GM06990 (cell line): ENCODE data around the gene EZH1.
A peak's percentile ranks its signal among the peaks of the same experiment; 100 is the strongest.

Experiments used
- DNase-seq: peaks from one replicate; pipeline ENCODE4 v3.0.0-alpha.2; 2011; ENCODE audit not compliant: insufficient read length; ENCODE audit errors: extremely low read depth
- H3K27me3 ChIP-seq: replicated peaks from 2 replicates; pipeline ENCODE4 v1.6.0; 2011; ENCODE audit warnings: low read length; ENCODE audit not compliant: control insufficient read depth, insufficient read depth
- H3K36me3 ChIP-seq: 2 replicates; pipeline ENCODE4 v1.5.1; 2011; ENCODE audit warnings: low read length; ENCODE audit not compliant: control insufficient read depth, insufficient read depth
- H3K4me3 ChIP-seq: replicated peaks from 2 replicates; pipeline ENCODE4 v1.5.1; 2011; ENCODE audit warnings: low read depth, mild to moderate bottlenecking, control low read depth, low read length
- CTCF ChIP-seq: IDR thresholded peaks from 2 replicates; pipeline ENCODE4 v1.5.1; 2011; ENCODE audit warnings: low read length, control low read depth, mild to moderate bottlenecking, inconsistent platforms; ENCODE audit not compliant: insufficient read depth, poor library complexity, severe bottlenecking

EZH1 gene

DNA sequence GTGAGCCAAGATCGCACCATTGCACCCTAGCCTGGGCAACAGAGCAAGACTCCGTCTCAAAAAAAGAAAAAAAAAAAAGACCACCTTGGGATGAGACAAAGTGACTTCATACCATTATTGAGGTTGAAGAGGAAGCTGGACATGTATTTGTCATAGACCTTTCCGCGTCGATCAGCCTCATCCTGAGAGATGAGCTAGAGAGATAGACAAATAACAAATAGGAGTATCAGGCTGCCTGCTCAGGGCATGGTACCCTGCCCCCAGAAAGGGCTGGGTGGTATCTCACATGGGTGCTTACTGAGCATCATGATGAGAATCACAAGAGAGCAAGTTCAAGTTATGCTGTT lies 40.4 kb downstream of the EZH1 start:
- Histone ChIP-seq H3K4me3 (peak overlapping the region; percentile 11; the same call in 1 of the 2 replicates), H3K36me3 (peaks cover 30% of the 10 kb centered on the region), H3K27me3 (no peaks in the 10 kb centered on the region)
- DNase-seq, result no peak
- no peak for TF ChIP-seq CTCF

GRCh38 chr17:42702446-42702845 lies 42.4 kb downstream of the EZH1 start:
- Histone ChIP-seq H3K4me3 (no peak overlapping the region), H3K36me3 (peaks cover 27% of the 10 kb centered on the region), H3K27me3 (no peaks in the 10 kb centered on the region)
- DNase-seq, result no peak
- TF ChIP-seq CTCF, result no peak

- no peak for DNase-seq
- peaks cover 29% of the 10 kb centered on the region for H3K36me3 ChIP-seq
Observed at GRCh38 chr17:42700586-42701289, 44.1 kb downstream of the EZH1 start.

GRCh38 chr17:42699415-42699740 lies 45.5 kb downstream of the EZH1 start:
- no peak overlapping the region for H3K4me3 ChIP-seq
- no peaks in the 10 kb centered on the region for H3K27me3 ChIP-seq
- TF ChIP-seq CTCF, result no peak
- no peak for DNase-seq
- peaks cover 31% of the 10 kb centered on the region for H3K36me3 ChIP-seq

More at GRCh38 chr17:42700586-42701289, 44.1 kb downstream of the EZH1 start:
- H3K4me3 ChIP-seq, result no peak overlapping the region
- H3K27me3 ChIP-seq, result no peaks in the 10 kb centered on the region
- no peak for TF ChIP-seq CTCF

- H3K4me3 ChIP-seq, result no peak overlapping the region
- no peak for DNase-seq
- no peaks in the 10 kb centered on the region for H3K27me3 ChIP-seq
- peaks cover 31% of the 10 kb centered on the region for H3K36me3 ChIP-seq
- TF ChIP-seq CTCF, result no peak
Observed at GRCh38 chr17:42698736-42699414, 46.0 kb downstream of the EZH1 start.
